SK-N-MC (cell line): ENCODE measurements around the gene MRGPRE.

Experiments used
- EZH2 ChIP-seq: fragments of 200-600 bp; sonication (generic); IDR thresholded peaks from one replicate; pipeline ENCODE4 v1.6.1; 2017; ENCODE audit warnings: antibody characterized with exemption
- FOXP2 ChIP-seq: optimal IDR thresholded peaks from 2 replicates; pipeline ENCODE3; 2011; ENCODE audit warnings: mild to moderate bottlenecking, moderate library complexity; ENCODE audit not compliant: insufficient read depth; ENCODE audit errors: extremely low read length, control extremely low read depth
- POLR2AphosphoS5 ChIP-seq: IDR thresholded peaks from 2 replicates; pipeline ENCODE4 v1.6.1; 2012; ENCODE audit warnings: mild to moderate bottlenecking, low read depth, low read length, borderline replicate concordance

DNA sequence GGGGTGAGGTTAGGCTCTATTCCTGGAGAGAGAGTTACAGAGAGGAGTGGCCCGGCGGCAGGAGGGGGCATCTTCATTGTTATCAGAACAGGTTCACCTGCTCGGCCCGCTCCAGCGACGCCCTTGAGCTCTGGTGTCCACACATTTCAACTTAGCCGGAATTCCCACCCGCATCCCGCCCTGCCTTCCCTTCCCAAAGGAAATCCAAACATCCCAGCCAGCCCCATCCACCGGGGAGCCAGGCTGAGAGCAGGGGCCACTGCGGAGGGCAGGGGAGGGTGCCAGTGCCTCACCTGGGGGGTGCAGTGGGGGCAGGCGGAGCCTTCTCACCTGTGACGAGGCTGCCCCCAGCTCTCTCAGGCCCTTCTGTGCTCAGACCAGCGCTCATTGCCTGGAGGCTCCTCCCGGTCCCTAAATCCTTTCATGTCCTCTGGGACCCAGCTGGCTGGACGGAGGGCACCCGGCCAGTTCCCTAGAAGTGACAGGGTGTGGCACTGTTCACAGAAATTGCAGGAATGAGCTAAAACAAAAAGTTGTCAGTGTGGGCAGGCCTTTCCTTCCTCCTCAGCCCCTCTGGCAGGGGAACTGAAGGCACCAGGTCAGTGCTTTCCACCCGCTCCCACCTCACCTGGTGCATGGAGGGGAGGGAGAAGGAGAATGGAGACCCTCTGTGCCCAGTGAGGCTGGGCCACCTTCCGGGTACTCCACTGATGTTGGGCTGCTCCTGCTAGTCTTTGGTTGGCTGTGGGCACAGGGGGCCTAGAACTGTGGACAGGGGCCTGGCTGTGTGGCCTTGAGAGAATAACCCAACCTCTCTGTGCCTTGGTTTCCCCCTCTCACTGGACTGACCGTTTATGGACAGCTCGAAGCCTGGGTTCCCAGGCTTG is 11.5 kb downstream of the MRGPRE start:
- TF ChIP-seq POLR2AphosphoS5 (no peak), EZH2 (no peak), FOXP2 (no peak)
